HEK293 (cell line): ENCODE results near the gene TSPAN9.

Experiments
- CTCF ChIA-PET: fragments of 350-600 bp; formaldehyde crosslinking; extraction: SDS; loops from one replicate; lab custom pipeline; 2021; ENCODE audit warnings: antibody characterized with exemption; lab: Yijun Ruan, JAX
- POLR2A ChIA-PET: fragments of 300-600 bp; formaldehyde crosslinking; extraction: SDS; loops from one replicate; lab custom pipeline; 2020; ENCODE audit warnings: antibody characterized with exemption, inconsistent platforms; lab: Yijun Ruan, JAX
- H3K27ac ChIP-seq: fragments of 200-500 bp; sonication (Bioruptor generic); 2 replicates; pipeline ENCODE4 v1.5.1; 2014; ENCODE audit warnings: low read depth, low read length, control low read depth, inconsistent platforms; ENCODE audit errors: extremely low read depth
- H3K36me3 ChIP-seq, 2 experiments: fragments of 200-500 bp in 1 of 2; sonication (Bioruptor generic) in 1 of 2; 1 replicate in 1 of 2; 2 replicates in 1 of 2; pipeline ENCODE4 v1.5.1; 2014 to 2017; ENCODE audit warnings: inconsistent platforms in 2 of 2, low read length in 2 of 2; ENCODE audit not compliant: control insufficient read depth in 2 of 2, insufficient read depth in 1 of 2
- H3K4me1 ChIP-seq: fragments of 200-500 bp; sonication (Bioruptor generic); 2 replicates; pipeline ENCODE4 v1.5.1; 2014; ENCODE audit warnings: mild to moderate bottlenecking, low read length, inconsistent platforms; ENCODE audit not compliant: control insufficient read depth, insufficient read depth
- H3K4me3 ChIP-seq: 2 replicates; pipeline ENCODE4 v1.5.1; 2011; ENCODE audit warnings: low read depth, mild to moderate bottlenecking, control low read depth, low read length, moderate library complexity
- H3K9me3 ChIP-seq: fragments of 200-500 bp; sonication (Bioruptor generic); 2 replicates; pipeline ENCODE4 v1.5.1; 2014; ENCODE audit warnings: low read depth, low read length, inconsistent platforms; ENCODE audit not compliant: control insufficient read depth, insufficient read depth
- BCL11B ChIP-seq: fragments of 450-650 bp; formaldehyde crosslinking; IDR thresholded peaks from 2 replicates; pipeline ENCODE4 v1.5.1; 2016; ENCODE audit warnings: low read depth, missing biosample characterization, missing genetic modification characterization
- GLI4 ChIP-seq: fragments of 450-650 bp; formaldehyde crosslinking; IDR thresholded peaks from 2 replicates; pipeline ENCODE4 v1.5.1; 2016; ENCODE audit warnings: missing biosample characterization, missing genetic modification characterization
- PBX3 ChIP-seq: sonication (generic); formaldehyde crosslinking; IDR thresholded peaks from 2 replicates; pipeline ENCODE4 v1.8.1; 2022; ENCODE audit warnings: mild to moderate bottlenecking, moderate library complexity, missing genetic modification reagents
- ZBTB11 ChIP-seq: fragments of 450-650 bp; formaldehyde crosslinking; conservative IDR thresholded peaks from 2 replicates; pipeline ENCODE4 v1.5.1; 2016; ENCODE audit warnings: low read depth, missing biosample characterization, missing genetic modification characterization
- ZBTB49 ChIP-seq: fragments of 450-650 bp; formaldehyde crosslinking; IDR thresholded peaks from 2 replicates; pipeline ENCODE4 v1.5.1; 2016; ENCODE audit warnings: missing biosample characterization, missing genetic modification characterization, low read depth
- ZNF146 ChIP-seq: fragments of 450-650 bp; formaldehyde crosslinking; IDR thresholded peaks from 2 replicates; pipeline ENCODE4 v1.5.1; 2016; ENCODE audit warnings: missing biosample characterization, missing genetic modification characterization
- ZNF157 ChIP-seq: fragments of 450-650 bp; formaldehyde crosslinking; IDR thresholded peaks from 2 replicates; pipeline ENCODE4 v1.5.1; 2016; ENCODE audit warnings: missing biosample characterization, missing genetic modification characterization
- ZNF366 ChIP-seq: fragments of 450-650 bp; formaldehyde crosslinking; conservative IDR thresholded peaks from 2 replicates; pipeline ENCODE4 v1.5.1; 2016; ENCODE audit warnings: missing biosample characterization, missing genetic modification characterization
- ZNF518A ChIP-seq: fragments of 450-650 bp; formaldehyde crosslinking; conservative IDR thresholded peaks from 2 replicates; pipeline ENCODE4 v1.5.1; 2016; ENCODE audit warnings: low read depth, missing biosample characterization, missing genetic modification characterization
- ZNF521 ChIP-seq: fragments of 450-650 bp; formaldehyde crosslinking; IDR thresholded peaks from 2 replicates; pipeline ENCODE4 v1.5.1; 2017; ENCODE audit warnings: missing biosample characterization, mild to moderate bottlenecking, missing genetic modification characterization
- ZNF558 ChIP-seq: fragments of 450-650 bp; formaldehyde crosslinking; IDR thresholded peaks from 2 replicates; pipeline ENCODE4 v1.5.1; 2016; ENCODE audit warnings: missing biosample characterization, missing genetic modification characterization
- ZNF585B ChIP-seq: fragments of 450-650 bp; formaldehyde crosslinking; IDR thresholded peaks from 2 replicates; pipeline ENCODE4 v1.5.1; 2016; ENCODE audit warnings: missing biosample characterization, missing genetic modification characterization
- ZNF596 ChIP-seq: fragments of 450-650 bp; IDR thresholded peaks from 2 replicates; pipeline ENCODE4 v1.5.0; 2018; ENCODE audit warnings: missing biosample characterization, mild to moderate bottlenecking, missing genetic modification characterization, moderate library complexity
- ZNF670 ChIP-seq: fragments of 450-650 bp; formaldehyde crosslinking; IDR thresholded peaks from 2 replicates; pipeline ENCODE4 v1.5.1; 2016; ENCODE audit warnings: missing biosample characterization, missing genetic modification characterization, low read depth
- ZNF792 ChIP-seq: fragments of 450-650 bp; formaldehyde crosslinking; IDR thresholded peaks from 2 replicates; pipeline ENCODE4 v1.5.1; 2016; ENCODE audit warnings: missing biosample characterization, missing genetic modification characterization
- ZXDB ChIP-seq: fragments of 450-650 bp; formaldehyde crosslinking; IDR thresholded peaks from 2 replicates; pipeline ENCODE4 v1.5.1; 2016; ENCODE audit warnings: missing biosample characterization, missing genetic modification characterization

TSPAN9 gene

GRCh38 chr12:3145033-3145432 lies 67.9 kb downstream of the TSPAN9 start:
- POLR2A ChIA-PET = interaction anchor here (1.4 kb wide), 1 partner anchor 18 kb away, joined by 3 read pairs; no protein-coding TSS in a partner anchor
- no peaks in the 10 kb centered on the region for H3K36me3 ChIP-seq
- no peak overlapping the region for H3K4me3 ChIP-seq
- CTCF ChIA-PET = interaction anchor here (1.6 kb wide), 1 partner anchor 131 kb away, joined by 5 read pairs; no protein-coding TSS in a partner anchor
- no peak overlapping the region for H3K27ac ChIP-seq
- peak; percentile 46; the same call in 1 of the 2 replicates for TF ChIP-seq ZNF585B (tag by site-specific recombination)
- TF ChIP-seq ZNF521 (tag by site-specific recombination) = no peak
- no peaks in the 10 kb centered on the region for H3K9me3 ChIP-seq
- H3K4me1 ChIP-seq = no peaks in the 10 kb centered on the region

GRCh38 chr12:3145546-3146310 lies 68.5 kb downstream of the TSPAN9 start:
- no peaks in the 10 kb centered on the region for H3K36me3 ChIP-seq
- no peaks in the 10 kb centered on the region for H3K9me3 ChIP-seq
- no peak overlapping the region for H3K4me3 ChIP-seq
- no peak overlapping the region for H3K27ac ChIP-seq
- ChIA-PET CTCF (interaction anchor here (1.5 to 1.6 kb wide), 2 partner anchors 130 kb away, joined by 5 read pairs; no protein-coding TSS in a partner anchor), POLR2A (interaction anchor here (1.4 kb wide), 1 partner anchor 17 kb away, joined by 3 read pairs; no protein-coding TSS in a partner anchor)
- no peak for TF ChIP-seq ZNF558 (tag by site-specific recombination)
- TF ChIP-seq PBX3 (CRISPR knock-in tag) = no peak
- no peak for TF ChIP-seq ZXDB
- TF ChIP-seq ZBTB11 = no peak
- no peak for TF ChIP-seq ZNF596 (tag by site-specific recombination)
- TF ChIP-seq GLI4 (tag by site-specific recombination) = no peak
- H3K4me1 ChIP-seq = 0 out of 2 replicates have a peak, but pooled peaks cover 3% of the 10 kb centered on the region

- POLR2A ChIA-PET = no interaction called here
- H3K9me3 ChIP-seq = no peaks in the 10 kb centered on the region
- no peak overlapping the region for H3K27ac ChIP-seq
- TF ChIP-seq ZBTB49 (tag by site-specific recombination) (no peak), ZNF792 (no peak), ZNF157 (tag by site-specific recombination) (no peak), BCL11B (no peak), ZNF146 (tag by site-specific recombination) (no peak), PBX3 (CRISPR knock-in tag) (no peak), ZNF670 (tag by site-specific recombination) (no peak), ZNF366 (tag by site-specific recombination) (no peak), ZNF518A (no peak)
- CTCF ChIA-PET = interaction anchor here (0.6 to 1.5 kb wide), 2 partner anchors 56 to 128 kb away, joined by 5 read pairs; no protein-coding TSS in a partner anchor
- no peaks in the 10 kb centered on the region for H3K36me3 ChIP-seq
- 0 out of 2 replicates have a peak, but pooled peaks cover 5% of the 10 kb centered on the region for H3K4me1 ChIP-seq
- no peak overlapping the region for H3K4me3 ChIP-seq
Measured at GRCh38 chr12:3147260-3147659, 70.1 kb downstream of the TSPAN9 start.
